Stomach (tissue), 9 donors: ENCODE measurements around the gene BAZ2B. TPM values are rescaled to one million over a fixed set of nuclear protein-coding genes. Genes with fewer than 3 reads are reported as not detected.

Experiments
- DNase-seq, 2 donors: peaks; one replicate each; pipeline versions ENCODE4 v3.0.0 to v3.0.0-alpha.2; 2013 to 2019
- H3K27ac ChIP-seq, 5 donors: fragments of 200-600 bp in 4 of 5; sonication (generic) in 4 of 5; one replicate each; pipeline ENCODE4 v1.5.1; 2013 to 2019; ENCODE audit warnings: mild to moderate bottlenecking in 1 of 5, moderate library complexity in 1 of 5
- H3K27me3 ChIP-seq, 3 donors: fragments of 200-600 bp; sonication (generic); one replicate each; pipeline ENCODE4 v1.5.1; 2017 to 2019; ENCODE audit warnings: mixed run types in 1 of 3
- H3K36me3 ChIP-seq, 4 donors: fragments of 200-600 bp; sonication (generic); 1 replicate in 3 of 4; 2 replicates in 1 of 4; pipeline ENCODE4 v1.5.1; 2016 to 2019
- H3K4me1 ChIP-seq, 4 donors: fragments of 200-600 bp; sonication (generic); one replicate each; pipeline ENCODE4 v1.5.1; 2016 to 2019
- H3K4me3 ChIP-seq, 4 donors: fragments of 200-600 bp; sonication (generic) in 3 of 4; one replicate each; pipeline ENCODE4 v1.5.1; 2016 to 2019; ENCODE audit warnings: mild to moderate bottlenecking in 1 of 4
- H3K9me3 ChIP-seq, 4 donors: fragments of 200-600 bp; sonication (generic); one replicate each; pipeline ENCODE4 v1.5.1; 2016 to 2019
- EP300 ChIP-seq: sonication (generic); formaldehyde crosslinking; IDR thresholded peaks from one replicate; pipeline ENCODE4 v1.6.1; 2017; ENCODE audit warnings: antibody characterized with exemption
- POLR2A ChIP-seq, 4 donors: fragments of 450-650 bp; IDR thresholded peaks; one replicate each; pipeline ENCODE4 v1.6.1; 2016; ENCODE audit warnings: antibody characterized with exemption in 4 of 4, control low read depth in 2 of 4, mild to moderate bottlenecking in 1 of 4, moderate library complexity in 1 of 4
- POLR2AphosphoS5 ChIP-seq, 3 donors: sonication (generic); formaldehyde crosslinking; IDR thresholded peaks; one replicate each; pipeline ENCODE4 v1.6.1; 2016; ENCODE audit warnings: antibody characterized with exemption in 3 of 3
- WGBS, 5 donors: extraction: QIAGEN DNeasy Blood & Tissue Kit in 3 of 5; methylation state at CpG; one replicate each; pipeline versions ENCODE4 v1.1.5 to v1.1.7; 2013 to 2018; 5-methylcytosine and 5-hydroxymethylcytosine counted together
- intact Hi-C: fragments of 100-400 bp; cut with DNase I; formaldehyde crosslinking; loops from one replicate; pipeline ENCODE4 v1.15.1; 2023; ENCODE audit warnings: low total_unique reads
- polyA plus RNA-seq, 3 donors: library from polyadenylated mRNA; stranded (reverse); fragments of 200-250 nt; gene quantifications; one replicate each; pipeline ENCODE4 v1.2.3, GENCODE V29; 2013
- small RNA-seq, 4 donors: library from RNA; depleted of rRNA; stranded (forward); fragments of <200 nt; gene quantifications; one replicate each; pipeline ENCODE3, GENCODE V24; 2016
- total RNA-seq, 5 donors: library from RNA; depleted of rRNA; stranded (reverse); fragments of >200 nt; gene quantifications; one replicate each; pipeline versions ENCODE4 v1.1.0 to v1.2.3, GENCODE V29; 2014 to 2016
- TF ChIP-seq, protein P1 (sequence below), 7 experiments: fragments of 450-650 bp in 4 of 7; fragments of 200-600 bp in 3 of 7; sonication (generic) in 3 of 7; IDR thresholded peaks; one replicate each; pipeline ENCODE4 v1.5.1; 2016 to 2019; ENCODE audit warnings: antibody characterized with exemption in 7 of 7, control low read depth in 2 of 7, mild to moderate bottlenecking in 1 of 7
- donor health status: healthy with polysubstance abuse.
- donor health status: Bipolar disorder and iron deficiency.
- donor health status: healthy.

Gene BAZ2B
- total and polyA plus RNA-seq, 8 donors, result 7.2 to 245 (median 59.2) TPM

DNA sequence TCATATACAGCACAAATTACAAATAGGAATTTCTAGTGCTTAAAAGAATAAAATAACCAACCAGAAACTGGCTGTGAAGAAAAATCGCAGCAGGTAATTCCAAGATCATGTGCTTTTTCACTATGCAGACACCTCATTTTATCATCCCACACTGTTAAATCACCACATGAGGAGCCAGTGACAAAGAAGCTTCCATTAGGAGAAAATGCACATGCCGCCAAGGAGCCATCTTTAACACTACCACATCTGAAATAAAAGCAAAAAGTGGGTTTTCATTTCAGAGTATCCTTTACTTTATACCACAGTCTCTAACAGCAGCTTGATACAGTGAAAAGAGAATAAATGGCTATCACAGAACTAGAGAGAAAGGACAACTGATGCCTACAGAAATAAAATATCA lies 336.6 kb downstream of the BAZ2B start:
- intact Hi-C loops, result no loop called here
- no peak for DNase-seq
- WGBS, 5 donors, result 94 to 98% (median 95%) methylated on average over 2 of the region's 2 CpGs
- Histone ChIP-seq H3K27me3 (no peaks in the 10 kb centered on the region), H3K4me1 (peaks cover 0 to 5% (median 3%) of the 10 kb centered on the region in 4 donors), H3K9me3 (no peaks in the 10 kb centered on the region), H3K4me3 (no peak overlapping the region), H3K36me3 (peaks cover 0 to 41% (median 34%) of the 10 kb centered on the region in 4 donors), H3K27ac (no peak overlapping the region)
- TF ChIP-seq EP300 (no peak), POLR2A (IDR thresholded peaks at IDR 0.05) (no peak), POLR2AphosphoS5 (IDR thresholded peaks at IDR 0.05) (no peak)
- TF ChIP-seq, protein P1, sequence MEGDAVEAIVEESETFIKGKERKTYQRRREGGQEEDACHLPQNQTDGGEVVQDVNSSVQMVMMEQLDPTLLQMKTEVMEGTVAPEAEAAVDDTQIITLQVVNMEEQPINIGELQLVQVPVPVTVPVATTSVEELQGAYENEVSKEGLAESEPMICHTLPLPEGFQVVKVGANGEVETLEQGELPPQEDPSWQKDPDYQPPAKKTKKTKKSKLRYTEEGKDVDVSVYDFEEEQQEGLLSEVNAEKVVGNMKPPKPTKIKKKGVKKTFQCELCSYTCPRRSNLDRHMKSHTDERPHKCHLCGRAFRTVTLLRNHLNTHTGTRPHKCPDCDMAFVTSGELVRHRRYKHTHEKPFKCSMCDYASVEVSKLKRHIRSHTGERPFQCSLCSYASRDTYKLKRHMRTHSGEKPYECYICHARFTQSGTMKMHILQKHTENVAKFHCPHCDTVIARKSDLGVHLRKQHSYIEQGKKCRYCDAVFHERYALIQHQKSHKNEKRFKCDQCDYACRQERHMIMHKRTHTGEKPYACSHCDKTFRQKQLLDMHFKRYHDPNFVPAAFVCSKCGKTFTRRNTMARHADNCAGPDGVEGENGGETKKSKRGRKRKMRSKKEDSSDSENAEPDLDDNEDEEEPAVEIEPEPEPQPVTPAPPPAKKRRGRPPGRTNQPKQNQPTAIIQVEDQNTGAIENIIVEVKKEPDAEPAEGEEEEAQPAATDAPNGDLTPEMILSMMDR (IDR thresholded peaks at IDR 0.05), result no peak

DNA sequence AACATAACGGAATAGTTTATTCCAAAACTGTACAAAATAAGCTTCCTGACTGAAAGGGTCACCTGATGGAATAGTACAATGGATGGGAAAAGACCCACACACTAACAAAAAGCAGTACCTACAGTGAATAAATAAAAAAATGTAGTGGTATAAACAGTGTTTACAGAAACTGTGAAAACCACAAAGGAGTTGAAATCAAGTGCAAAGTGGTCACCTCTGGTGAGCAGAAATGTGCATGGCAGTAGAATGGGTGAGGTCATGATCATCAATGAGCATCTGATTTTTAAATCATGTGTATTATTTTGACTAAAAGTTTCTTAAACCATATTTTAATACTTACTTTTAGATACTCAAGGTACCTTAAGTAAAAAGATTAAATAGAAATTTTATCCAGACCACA lies 341.2 kb downstream of the BAZ2B start:
- Histone ChIP-seq H3K36me3 (peaks cover 0 to 45% (median 42%) of the 10 kb centered on the region in 4 donors), H3K4me3 (no peak overlapping the region), H3K27ac (no peak overlapping the region), H3K9me3 (no peaks in the 10 kb centered on the region), H3K27me3 (no peaks in the 10 kb centered on the region), H3K4me1 (peaks cover 0 to 4% (median 0%) of the 10 kb centered on the region in 4 donors)
- 96 to 100% (median 98%) methylated on average over 1 of the region's 1 CpG for WGBS, 5 donors
- no peak for DNase-seq
- TF ChIP-seq, protein P1 (IDR thresholded peaks at IDR 0.05), result no peak
- TF ChIP-seq POLR2AphosphoS5 (IDR thresholded peaks at IDR 0.05) (no peak), POLR2A (IDR thresholded peaks at IDR 0.05) (no peak), EP300 (no peak)
- intact Hi-C loops, result no loop called here

DNA sequence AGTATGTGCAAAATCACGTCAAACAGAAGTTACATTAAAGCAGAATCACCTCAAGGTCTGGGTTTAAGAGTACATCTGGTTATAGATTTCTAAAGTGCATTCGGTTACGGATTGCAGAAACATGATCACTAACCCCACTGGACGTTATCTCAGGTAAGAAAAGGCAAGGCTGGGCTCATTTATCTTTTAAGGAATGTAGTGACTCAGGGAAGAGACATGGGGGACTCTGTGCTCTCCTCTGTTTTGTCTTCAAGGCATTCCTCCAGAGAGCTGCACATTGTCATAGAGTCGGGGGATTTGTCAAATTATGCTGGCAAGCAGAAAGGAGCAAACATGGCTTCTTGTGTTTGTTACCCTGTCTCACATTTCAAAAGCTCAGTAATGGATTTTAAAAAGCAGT lies 344.2 kb downstream of the BAZ2B start:
- peaks cover 0 to 13% (median 6%) of the 10 kb centered on the region in 4 donors for H3K4me1 ChIP-seq
- peaks cover 0 to 33% (median 26%) of the 10 kb centered on the region in 4 donors for H3K36me3 ChIP-seq
- no peak overlapping the region for H3K4me3 ChIP-seq
- WGBS, 5 donors, result 73 to 89% (median 77%) methylated on average over 5 of the region's 5 CpGs
- H3K27me3 ChIP-seq, result no peaks in the 10 kb centered on the region
- no peaks in the 10 kb centered on the region for H3K9me3 ChIP-seq
- TF ChIP-seq POLR2A (IDR thresholded peaks at IDR 0.05) (no peak), EP300 (no peak), POLR2AphosphoS5 (IDR thresholded peaks at IDR 0.05) (no peak)
- TF ChIP-seq, protein P1 (IDR thresholded peaks at IDR 0.05), result no peak
- H3K27ac ChIP-seq, result no peak overlapping the region
- no peak for DNase-seq
- intact Hi-C loops, result no loop called here

DNA sequence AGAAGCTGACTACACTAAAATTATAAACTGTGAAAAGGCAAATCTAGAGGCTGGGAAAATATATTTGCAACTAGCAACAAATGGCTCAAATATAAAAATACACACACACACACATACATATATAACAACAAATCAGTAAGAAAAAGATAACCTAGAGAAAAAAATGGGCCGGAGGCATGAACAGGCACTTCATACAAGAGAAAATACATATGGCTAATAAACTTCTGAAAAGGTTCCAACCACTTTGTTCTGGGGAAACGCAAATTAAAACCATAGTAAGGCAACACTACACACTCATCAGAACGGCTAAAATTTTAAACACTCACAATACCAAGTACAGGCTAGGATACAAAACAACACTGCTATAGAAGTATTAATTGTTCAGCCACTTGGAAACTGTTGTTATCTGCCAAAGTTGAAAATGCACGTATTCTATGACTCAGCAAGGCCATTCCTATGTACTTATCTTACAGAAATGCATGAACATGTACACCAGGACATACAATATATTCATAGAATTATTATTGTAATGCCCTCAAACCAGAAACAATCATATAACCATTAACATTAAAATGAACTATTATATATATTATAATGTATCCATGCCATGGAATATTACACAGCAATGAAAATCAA lies 345.5 kb downstream of the BAZ2B start:
- H3K36me3 ChIP-seq, result peaks cover 0 to 33% (median 28%) of the 10 kb centered on the region in 4 donors
- no peaks in the 10 kb centered on the region for H3K27me3 ChIP-seq
- H3K27ac ChIP-seq, result no peak overlapping the region
- WGBS, 5 donors, result 89 to 99% (median 98%) methylated on average over 4 of the region's 4 CpGs
- no peak overlapping the region for H3K4me3 ChIP-seq
- DNase-seq, result no peak
- no peaks in the 10 kb centered on the region for H3K9me3 ChIP-seq
- peaks cover 0 to 13% (median 6%) of the 10 kb centered on the region in 4 donors for H3K4me1 ChIP-seq
- intact Hi-C loops, result no loop called here
- TF ChIP-seq POLR2A (IDR thresholded peaks at IDR 0.05) (no peak), EP300 (no peak), POLR2AphosphoS5 (IDR thresholded peaks at IDR 0.05) (no peak)

Small RNAs within 50 kb of the gene (small RNA-seq; reads per million reads assigned to genes)
- 0 reads per million in 4 donors for gene RF00019

Other genes with a start within 250 kb of the BAZ2B start
- 100 to 1,000 TPM in 1 of 5 donors, 10 to 100 TPM in 3, 1 to 10 TPM in 1; 4.9 to 150 (median 65.2) TPM for gene MARCHF7, start 96.0 kb upstream of the BAZ2B start, total RNA-seq
- 10 to 100 TPM; 17.9 to 25.8 (median 21.3) TPM for gene MARCHF7, start 96.0 kb upstream of the BAZ2B start, polyA plus RNA-seq
- 10 to 100 TPM in 4 of 5 donors, 1 to 10 TPM in 1; 4.6 to 60.6 (median 29.2) TPM for gene CD302, start 181.7 kb upstream of the BAZ2B start, total RNA-seq
- gene CD302, start 181.7 kb upstream of the BAZ2B start, polyA plus RNA-seq, result 10 to 100 TPM in 2 of 3 donors, 1 to 10 TPM in 1; 8.5 to 28.3 (median 18.3) TPM